GM13977 (cell line): Measurements from ENCODE around the gene FUNDC1.

Experiments
- DNase-seq: peaks from one replicate; pipeline ENCODE4 v3.0.0; 2012; ENCODE audit warnings: low spot score
- in situ Hi-C: fragments of 300-500 bp; cut with MboI; formaldehyde crosslinking; loops from one replicate; pipeline ENCODE4 v1.12.0; 2022; ENCODE audit warnings: low sequenced_read_pairs, low pct_unique_long_range_greater_than_20kb, mixed read lengths, inconsistent platforms; ENCODE audit not compliant: unreplicated experiment
- TF ChIP-seq, protein P1 (sequence below): IDR thresholded peaks from 2 replicates; pipeline ENCODE4 v1.5.1; 2012; ENCODE audit warnings: mild to moderate bottlenecking, control low read depth; ENCODE audit not compliant: insufficient read depth; ENCODE audit errors: extremely low read depth, missing control alignments

Gene FUNDC1, protein sequence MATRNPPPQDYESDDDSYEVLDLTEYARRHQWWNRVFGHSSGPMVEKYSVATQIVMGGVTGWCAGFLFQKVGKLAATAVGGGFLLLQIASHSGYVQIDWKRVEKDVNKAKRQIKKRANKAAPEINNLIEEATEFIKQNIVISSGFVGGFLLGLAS

DNA sequence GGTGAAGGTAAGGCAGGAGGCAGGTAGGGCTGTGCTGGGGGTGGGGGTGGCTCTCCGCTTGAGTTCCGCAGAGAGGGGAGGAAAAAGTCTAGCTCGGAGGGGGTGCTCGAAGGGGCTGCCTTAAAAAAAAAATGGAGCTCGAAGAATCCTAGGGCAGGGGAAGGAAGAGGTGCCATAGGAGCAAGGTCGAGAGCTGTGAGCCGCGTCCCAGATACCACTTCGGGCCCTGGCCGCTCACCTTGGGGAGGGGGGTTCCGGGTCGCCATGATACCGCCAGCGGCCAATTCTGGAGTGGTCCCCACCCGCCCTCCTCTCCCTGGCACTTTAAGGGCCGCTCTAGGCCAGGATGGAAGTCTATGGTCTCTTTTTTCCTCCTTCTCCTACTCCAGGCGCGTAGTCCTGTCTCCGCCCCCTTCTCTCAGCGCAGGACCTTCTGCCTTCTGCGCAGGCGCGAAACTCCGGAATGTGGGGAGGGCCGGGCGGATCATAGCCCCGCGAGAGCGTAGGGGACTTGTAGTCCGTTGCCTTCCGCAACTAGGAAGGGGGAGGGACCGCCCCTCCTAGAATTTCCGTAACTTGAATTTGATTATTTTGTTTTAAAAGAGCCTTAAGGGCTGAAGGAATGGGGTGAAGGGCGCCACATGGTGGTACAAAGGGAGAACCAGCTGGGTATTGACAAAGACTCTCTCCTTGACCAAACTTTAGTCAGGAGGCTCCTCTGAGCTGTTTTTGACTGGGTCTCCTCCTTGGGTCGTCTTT is at the start of gene FUNDC1:
Gene FUNDC1 (minus strand): TSS at position 293 of the 759 bp plus-strand sequence. CDS start 27 bp downstream, at position 266.
- in situ Hi-C loops, result no loop called here
- TF ChIP-seq, protein P1, sequence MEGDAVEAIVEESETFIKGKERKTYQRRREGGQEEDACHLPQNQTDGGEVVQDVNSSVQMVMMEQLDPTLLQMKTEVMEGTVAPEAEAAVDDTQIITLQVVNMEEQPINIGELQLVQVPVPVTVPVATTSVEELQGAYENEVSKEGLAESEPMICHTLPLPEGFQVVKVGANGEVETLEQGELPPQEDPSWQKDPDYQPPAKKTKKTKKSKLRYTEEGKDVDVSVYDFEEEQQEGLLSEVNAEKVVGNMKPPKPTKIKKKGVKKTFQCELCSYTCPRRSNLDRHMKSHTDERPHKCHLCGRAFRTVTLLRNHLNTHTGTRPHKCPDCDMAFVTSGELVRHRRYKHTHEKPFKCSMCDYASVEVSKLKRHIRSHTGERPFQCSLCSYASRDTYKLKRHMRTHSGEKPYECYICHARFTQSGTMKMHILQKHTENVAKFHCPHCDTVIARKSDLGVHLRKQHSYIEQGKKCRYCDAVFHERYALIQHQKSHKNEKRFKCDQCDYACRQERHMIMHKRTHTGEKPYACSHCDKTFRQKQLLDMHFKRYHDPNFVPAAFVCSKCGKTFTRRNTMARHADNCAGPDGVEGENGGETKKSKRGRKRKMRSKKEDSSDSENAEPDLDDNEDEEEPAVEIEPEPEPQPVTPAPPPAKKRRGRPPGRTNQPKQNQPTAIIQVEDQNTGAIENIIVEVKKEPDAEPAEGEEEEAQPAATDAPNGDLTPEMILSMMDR, result peak; percentile 41
- peak; percentile 86 for DNase-seq

DNA sequence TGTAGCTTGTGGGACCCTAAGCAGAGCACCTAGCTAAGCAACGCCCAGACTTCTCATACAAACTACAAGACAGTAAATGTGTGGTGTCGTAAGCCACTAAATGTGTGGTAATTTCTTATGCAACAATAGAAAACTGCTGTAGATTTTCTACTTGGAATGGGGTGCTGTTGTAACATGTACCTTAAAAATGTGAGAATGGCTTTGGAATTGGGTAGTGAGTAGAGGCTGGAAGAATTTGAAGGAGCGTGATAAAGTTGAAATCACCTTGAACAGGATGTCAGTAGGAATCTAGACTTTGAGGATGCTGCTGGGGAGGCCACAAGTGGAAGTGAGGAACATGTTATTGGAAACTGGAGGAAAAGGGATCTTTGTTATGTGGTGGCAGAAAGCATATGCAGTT is 43.2 kb upstream of the FUNDC1 start:
- in situ Hi-C loops, result no loop called here
- DNase-seq, result no peak
- TF ChIP-seq, protein P1, result no peak

DNA sequence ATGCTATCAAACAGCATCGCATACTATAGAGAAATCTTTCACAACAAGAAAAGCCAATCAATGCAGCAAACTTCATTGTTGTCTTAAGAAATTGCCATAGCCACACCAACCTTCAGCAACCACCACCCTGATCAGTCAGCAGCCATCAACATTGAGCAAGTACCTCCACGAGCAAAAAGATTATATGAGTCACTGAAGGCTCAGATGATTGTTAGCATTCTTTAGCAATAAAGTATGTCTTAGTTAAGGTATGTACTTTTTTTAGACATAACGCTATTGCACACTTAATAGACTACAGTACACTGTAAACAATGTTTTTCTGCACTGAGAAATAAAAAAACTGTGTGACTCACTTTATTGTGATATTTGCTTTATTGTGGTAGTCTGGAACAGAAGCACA is 37.8 kb upstream of the FUNDC1 start:
- no peak for DNase-seq
- in situ Hi-C loops, result no loop called here
- TF ChIP-seq, protein P1, result no peak

DNA sequence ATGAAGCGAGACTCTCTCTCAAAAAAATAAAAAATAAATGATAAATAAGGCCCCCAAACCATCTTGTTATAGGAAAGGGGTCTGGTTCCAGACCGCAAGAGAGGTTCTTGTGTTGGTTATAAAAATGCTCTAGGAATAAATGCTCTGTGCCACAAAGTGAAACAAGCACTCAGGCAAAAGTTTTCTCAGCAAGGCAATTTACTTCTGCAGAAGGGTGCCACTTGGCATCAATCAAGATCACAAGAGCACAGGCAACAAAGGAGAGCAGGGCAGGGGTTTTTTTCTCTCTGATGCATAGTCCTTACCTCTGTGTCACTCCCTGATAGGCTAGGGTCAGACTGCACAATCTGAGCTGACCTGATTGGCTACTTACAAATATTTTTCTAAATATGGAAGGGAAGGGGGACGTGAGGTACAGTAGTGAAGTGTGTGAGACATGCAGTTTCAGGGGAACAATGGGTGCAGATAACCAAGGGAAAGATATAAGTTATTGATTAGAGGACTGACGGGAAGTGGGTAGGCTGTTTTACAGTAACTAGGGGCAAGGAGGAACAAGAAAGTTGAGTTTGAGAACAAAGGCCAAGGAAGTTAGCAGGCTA is 29.8 kb upstream of the FUNDC1 start:
- TF ChIP-seq, protein P1, result no peak
- in situ Hi-C loops, result no loop called here
- DNase-seq, result no peak

DNA sequence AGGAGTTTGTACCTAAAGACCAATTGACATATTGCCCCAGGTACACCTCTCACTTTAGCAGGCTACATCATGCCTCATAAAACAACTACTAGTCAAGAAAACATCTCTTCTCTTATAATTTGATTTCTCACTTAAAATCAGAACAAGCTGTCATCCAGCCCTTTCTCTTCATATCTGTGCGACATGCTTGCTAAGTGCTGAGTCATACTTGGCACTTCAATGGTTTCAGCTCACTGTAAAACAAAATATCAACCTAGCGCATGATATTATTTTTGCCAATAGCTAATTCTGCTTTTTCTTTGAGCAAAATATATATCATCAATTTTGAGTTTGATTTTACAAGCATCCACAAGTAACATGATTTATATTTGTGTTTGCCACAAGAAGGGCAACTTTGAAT is 27.9 kb upstream of the FUNDC1 start:
- DNase-seq, result no peak
- in situ Hi-C loops, result no loop called here
- TF ChIP-seq, protein P1, result no peak

DNA sequence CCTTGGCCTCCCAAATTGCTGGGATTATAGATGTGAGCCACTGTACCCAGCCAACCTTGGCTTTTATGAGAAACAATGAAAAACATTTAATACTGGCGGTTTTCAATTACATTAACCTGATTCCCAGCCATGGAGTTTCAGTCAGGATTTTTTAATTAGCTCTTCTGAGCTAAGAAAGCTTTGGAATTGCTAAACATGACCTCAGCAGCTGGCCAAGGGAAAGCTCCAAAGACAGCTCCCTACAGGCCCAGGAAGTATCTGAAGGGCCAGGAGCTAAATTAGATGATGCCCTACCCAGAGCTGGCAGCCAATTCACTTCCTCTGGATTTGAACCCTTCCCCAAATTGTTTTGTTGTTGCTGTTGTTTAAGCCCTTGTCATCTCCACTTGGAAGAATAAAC is 26.5 kb upstream of the FUNDC1 start:
- in situ Hi-C loops, result no loop called here
- TF ChIP-seq, protein P1, result no peak
- no peak for DNase-seq
